H9 (cell line): Measurements from ENCODE around the gene STK38. TPM values are rescaled to one million over a fixed set of nuclear protein-coding genes. Genes with fewer than 3 reads are reported as not detected.

Experiments used
- DNase-seq: peaks from one replicate; pipeline ENCODE4 v3.0.0-alpha.2; 2017
- H2AFZ ChIP-seq: one replicate; pipeline ENCODE4 v1.6.1; 2013; ENCODE audit warnings: mild to moderate bottlenecking, low read length, control low read depth, moderate library complexity
- H2AK5ac ChIP-seq: 2 replicates; pipeline ENCODE4 v1.6.1; 2013; ENCODE audit warnings: low read length, control low read depth, mixed read lengths; ENCODE audit not compliant: insufficient read length
- H2BK120ac ChIP-seq: one replicate; pipeline ENCODE4 v1.6.1; 2013; ENCODE audit warnings: low read depth, mild to moderate bottlenecking, low read length, control low read depth, inconsistent platforms; ENCODE audit not compliant: poor library complexity, severe bottlenecking
- H2BK12ac ChIP-seq: 2 replicates; pipeline ENCODE4 v1.6.1; 2013; ENCODE audit warnings: low read length, control low read depth, mixed read lengths, low read depth; ENCODE audit not compliant: insufficient read length
- H2BK15ac ChIP-seq: 2 replicates; pipeline ENCODE4 v1.6.1; 2013; ENCODE audit warnings: low read depth, low read length, control low read depth
- H2BK20ac ChIP-seq: one replicate; pipeline ENCODE4 v1.6.1; 2013; ENCODE audit warnings: low read depth, mild to moderate bottlenecking, low read length, control low read depth, inconsistent platforms; ENCODE audit not compliant: poor library complexity, severe bottlenecking
- H2BK5ac ChIP-seq: 2 replicates; pipeline ENCODE4 v1.6.1; 2013; ENCODE audit warnings: low read length, control low read depth, mixed read lengths; ENCODE audit not compliant: insufficient read length
- H3K14ac ChIP-seq: 2 replicates; pipeline ENCODE4 v1.6.1; 2013; ENCODE audit warnings: low read length, control low read depth; ENCODE audit not compliant: insufficient read depth
- H3K18ac ChIP-seq: 2 replicates; pipeline ENCODE4 v1.6.1; 2013; ENCODE audit warnings: low read depth, mild to moderate bottlenecking, mixed read lengths, low read length, control low read depth; ENCODE audit not compliant: insufficient read length
- H3K23ac ChIP-seq: 2 replicates; pipeline ENCODE4 v1.6.1; 2013; ENCODE audit warnings: low read length, control low read depth, mixed read lengths, low read depth; ENCODE audit not compliant: insufficient read length
- H3K23me2 ChIP-seq: 2 replicates; pipeline ENCODE4 v1.6.1; 2013; ENCODE audit warnings: low read depth, mild to moderate bottlenecking, mixed read lengths, low read length, control low read depth; ENCODE audit not compliant: insufficient read length, poor library complexity, severe bottlenecking
- H3K27ac ChIP-seq: 2 replicates; pipeline ENCODE4 v1.5.1; 2013; ENCODE audit warnings: low read length, control low read depth, mixed read lengths, low read depth; ENCODE audit not compliant: insufficient read length
- H3K27me3 ChIP-seq: 2 replicates; pipeline ENCODE4 v1.6.1; 2013; ENCODE audit warnings: low read length, control low read depth, inconsistent platforms; ENCODE audit not compliant: insufficient read depth
- H3K4ac ChIP-seq: 2 replicates; pipeline ENCODE4 v1.6.1; 2013; ENCODE audit warnings: low read depth, mild to moderate bottlenecking, control low read depth, inconsistent platforms, low read length, moderate library complexity
- H3K4me1 ChIP-seq: 2 replicates; pipeline ENCODE4 v1.6.1; 2013; ENCODE audit warnings: low read length, control low read depth, inconsistent platforms; ENCODE audit not compliant: insufficient read depth
- H3K4me2 ChIP-seq: 2 replicates; pipeline ENCODE4 v1.6.1; 2013; ENCODE audit warnings: low read length, control low read depth, mixed read lengths; ENCODE audit not compliant: insufficient read length, insufficient read depth
- H3K56ac ChIP-seq: 2 replicates; pipeline ENCODE4 v1.6.1; 2013; ENCODE audit warnings: low read depth, mild to moderate bottlenecking, mixed read lengths, low read length, control low read depth; ENCODE audit not compliant: insufficient read length
- H3K79me1 ChIP-seq: 2 replicates; pipeline ENCODE4 v1.6.1; 2013; ENCODE audit warnings: low read depth, mild to moderate bottlenecking, moderate library complexity, low read length, control low read depth, inconsistent platforms; ENCODE audit not compliant: insufficient read depth, poor library complexity, severe bottlenecking
- H3K79me2 ChIP-seq: 2 replicates; pipeline ENCODE4 v1.6.1; 2013; ENCODE audit warnings: low read length, control low read depth, inconsistent platforms; ENCODE audit not compliant: insufficient read depth
- H3K9ac ChIP-seq: 2 replicates; pipeline ENCODE4 v1.6.1; 2013; ENCODE audit warnings: low read length, control low read depth, mixed read lengths; ENCODE audit not compliant: insufficient read length; ENCODE audit errors: extremely low read depth
- H3K9me3 ChIP-seq: one replicate; pipeline ENCODE4 v1.6.1; 2013; ENCODE audit warnings: low read depth, low read length, inconsistent platforms; ENCODE audit not compliant: control insufficient read depth
- H3T11ph ChIP-seq: one replicate; pipeline ENCODE4 v1.6.1; 2013; ENCODE audit warnings: mild to moderate bottlenecking, low read length, control low read depth, inconsistent platforms
- H4K20me1 ChIP-seq: one replicate; pipeline ENCODE4 v1.6.1; 2013; ENCODE audit not compliant: control insufficient read depth, insufficient read length, insufficient read depth
- H4K5ac ChIP-seq: 2 replicates; pipeline ENCODE4 v1.6.1; 2013; ENCODE audit warnings: low read depth, mild to moderate bottlenecking, mixed read lengths, low read length, control low read depth; ENCODE audit not compliant: insufficient read length
- H4K8ac ChIP-seq: replicated peaks from 2 replicates; pipeline ENCODE4 v1.6.1; 2013; ENCODE audit warnings: low read length, control low read depth, mixed read lengths, low read depth; ENCODE audit not compliant: insufficient read length
- H4K91ac ChIP-seq: 2 replicates; pipeline ENCODE4 v1.6.1; 2013; ENCODE audit warnings: low read depth, mild to moderate bottlenecking, moderate library complexity, mixed read lengths, low read length, control low read depth; ENCODE audit not compliant: insufficient read length
- H3K27ac Mint-ChIP-seq, 3 experiments: 2 replicates in 2 of 3; 3 replicates in 1 of 3; pipeline ENCODE4 v1.8.0; 2020 to 2021; ENCODE audit warnings: mixed read lengths in 3 of 3, mild to moderate bottlenecking in 1 of 3, moderate library complexity in 1 of 3
- H3K27me3 Mint-ChIP-seq: 2 replicates; pipeline ENCODE4 v1.8.0; 2021; ENCODE audit warnings: low read depth, mild to moderate bottlenecking, moderate library complexity, mixed read lengths
- H3K36me3 Mint-ChIP-seq, 3 experiments: 2 replicates in 2 of 3; 3 replicates in 1 of 3; pipeline ENCODE4 v1.8.0; 2020 to 2021; ENCODE audit warnings: low read depth in 3 of 3, mixed read lengths in 3 of 3; ENCODE audit not compliant: insufficient read depth in 1 of 3
- H3K4me1 Mint-ChIP-seq, 2 experiments: 2 replicates each; pipeline ENCODE4 v1.8.0; 2020; ENCODE audit warnings: mixed read lengths in 2 of 2
- H3K4me3 Mint-ChIP-seq, 2 experiments: 2 replicates in 1 of 2; 3 replicates in 1 of 2; pipeline ENCODE4 v1.8.0; 2020 to 2021; ENCODE audit warnings: mild to moderate bottlenecking in 2 of 2, mixed read lengths in 2 of 2, moderate library complexity in 1 of 2
- H3K9me3 Mint-ChIP-seq, 2 experiments: 2 replicates in 1 of 2; 3 replicates in 1 of 2; pipeline ENCODE4 v1.8.0; 2020; ENCODE audit warnings: mild to moderate bottlenecking in 2 of 2, mixed read lengths in 2 of 2, moderate library complexity in 1 of 2
- CTCF ChIP-seq: fragments of 200-600 bp; sonication (generic); conservative IDR thresholded peaks from 3 replicates; pipeline ENCODE4 v1.8.0; 2021; ENCODE audit warnings: antibody characterized with exemption, mild to moderate bottlenecking
- WGBS: extraction: QIAGEN DNeasy Blood & Tissue Kit; methylation state at CpG from one replicate; pipeline ENCODE4 v1.1.7; 2013; ENCODE audit warnings: missing lambda C conversion rate, low lambda C conversion rate, mixed read lengths; ENCODE audit not compliant: insufficient read length; ENCODE audit errors: extremely low coverage; 5-methylcytosine and 5-hydroxymethylcytosine counted together
- total RNA-seq: library from RNA; stranded (reverse); gene quantifications from 2 replicates; pipeline ENCODE4 v1.2.1, GENCODE V29; 2021

STK38 gene
- total RNA-seq, 1 experiment from 2014 or later, result 17.5 TPM

DNA sequence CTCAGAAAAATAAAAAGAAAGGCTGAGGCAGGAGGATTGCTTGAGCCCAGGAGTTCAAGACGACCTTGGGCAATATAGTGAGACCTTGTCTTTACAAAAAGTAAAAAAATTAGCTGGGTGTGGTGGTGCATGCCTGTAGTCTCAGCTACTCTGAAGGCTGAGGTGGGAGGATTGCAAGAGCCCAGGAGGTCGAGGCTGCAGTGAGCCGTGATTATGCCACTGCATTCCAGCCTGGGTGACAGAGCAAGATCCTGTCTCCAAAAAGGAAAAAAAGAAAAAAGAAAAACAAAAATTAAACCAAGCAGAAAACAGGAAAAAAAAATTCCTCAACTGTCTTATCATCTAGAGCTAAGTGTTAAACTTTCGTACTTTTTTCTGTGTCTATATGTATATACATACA lies 34.4 kb upstream of the STK38 start:
- Histone ChIP-seq H3K23ac (no peak overlapping the region), H3K4ac (no peak overlapping the region), H3K79me2 (no peaks in the 10 kb centered on the region), H3K27ac (no peak overlapping the region), H3K27me3 (no peaks in the 10 kb centered on the region), H3K4me2 (no peak overlapping the region), H3K23me2 (no peaks in the 10 kb centered on the region), H3K4me1 (no peaks in the 10 kb centered on the region), H2BK15ac (no peak overlapping the region), H3K18ac (no peak overlapping the region), H2BK5ac (no peak overlapping the region), H3T11ph (no peak overlapping the region), H2AFZ (no peak overlapping the region), H2BK12ac (no peak overlapping the region), H2BK120ac (no peak overlapping the region), H4K8ac (no peak overlapping the region), H3K79me1 (no peaks in the 10 kb centered on the region), H3K14ac (no peak overlapping the region), H4K91ac (no peak overlapping the region), H3K56ac (no peak overlapping the region), H2AK5ac (no peak overlapping the region), H3K9ac (no peak overlapping the region), H2BK20ac (no peak overlapping the region), H4K5ac (no peak overlapping the region), H4K20me1 (no peaks in the 10 kb centered on the region), H3K9me3 (no peaks in the 10 kb centered on the region)
- WGBS, result no CpG with 5 or more reads among the region's 4 CpGs
- Mint-ChIP-seq H3K27me3 (no peaks in the 10 kb centered on the region; the same call in 1 of the 2 replicates), H3K4me3 (no peak overlapping the region), H3K9me3 (no peaks in the 10 kb centered on the region), H3K36me3 (no peaks in the 10 kb centered on the region), H3K27ac (no peak overlapping the region), H3K4me1 (peaks cover 6 to 8% of the 10 kb centered on the region in 2 experiments)
- no peak for DNase-seq
- TF ChIP-seq CTCF, result no peak
